T1000 (cell line): Measurements from ENCODE around the gene CENPE.

Experiments used
- DNase-seq: peaks from one replicate; lab custom pipeline; 2025; ENCODE audit warnings: mixed read lengths; lab: John Stamatoyannopoulos, UW

CENPE gene

DNA sequence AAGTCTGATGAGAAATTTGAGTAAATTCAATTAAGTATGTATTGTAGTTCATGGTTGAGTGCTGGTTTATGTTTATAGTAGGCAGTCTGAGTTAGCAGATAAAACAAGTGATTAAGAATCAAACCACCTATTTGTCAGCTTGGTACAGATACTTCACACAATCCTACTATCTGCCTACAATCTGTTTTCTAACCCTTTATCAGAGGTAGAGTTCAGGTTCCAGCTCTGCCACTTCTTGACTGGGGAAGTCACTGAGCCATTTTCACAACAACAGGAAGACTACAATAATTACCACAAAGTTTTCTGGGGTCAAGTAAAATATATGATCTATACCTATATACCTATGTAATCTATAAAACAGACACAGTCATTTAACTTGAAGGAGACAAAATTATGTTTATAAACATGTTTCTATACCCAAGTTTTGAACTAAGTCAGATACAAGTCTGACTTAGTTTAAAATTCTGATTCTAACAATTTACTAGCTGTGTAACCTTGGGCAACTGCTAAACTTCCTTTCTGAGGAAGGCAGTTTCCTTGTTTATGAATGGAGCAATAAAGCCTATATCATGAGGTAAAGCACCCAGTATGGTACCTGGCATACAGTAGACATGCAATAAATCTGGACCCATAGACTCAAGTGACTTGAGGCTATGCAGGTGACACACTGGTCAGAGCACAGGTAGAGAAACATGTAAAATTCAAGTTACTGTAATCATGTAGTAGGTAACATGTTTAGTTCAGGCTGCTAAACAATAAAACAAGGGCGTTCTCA, 61.3 kb downstream of the CENPE start:
- no peak for DNase-seq

DNA sequence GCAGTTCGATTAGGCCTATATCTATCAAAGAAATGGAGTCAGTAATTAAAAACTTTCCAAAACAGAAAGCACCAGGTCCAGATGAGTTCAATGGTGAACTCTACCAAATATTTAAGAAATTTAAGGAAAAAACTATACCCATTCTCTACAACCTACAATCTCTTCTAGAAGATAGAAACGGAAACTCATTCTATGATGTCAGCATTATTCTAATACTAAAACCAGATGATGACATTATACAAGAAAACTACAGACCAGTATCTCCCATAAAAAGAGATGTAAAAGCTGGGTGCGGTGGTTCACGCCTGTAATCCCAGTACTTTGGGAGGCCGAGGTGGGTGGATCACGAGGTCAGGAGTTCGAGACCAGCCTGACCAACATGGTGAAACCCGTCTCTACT, 69.0 kb downstream of the CENPE start:
- no peak for DNase-seq

DNA sequence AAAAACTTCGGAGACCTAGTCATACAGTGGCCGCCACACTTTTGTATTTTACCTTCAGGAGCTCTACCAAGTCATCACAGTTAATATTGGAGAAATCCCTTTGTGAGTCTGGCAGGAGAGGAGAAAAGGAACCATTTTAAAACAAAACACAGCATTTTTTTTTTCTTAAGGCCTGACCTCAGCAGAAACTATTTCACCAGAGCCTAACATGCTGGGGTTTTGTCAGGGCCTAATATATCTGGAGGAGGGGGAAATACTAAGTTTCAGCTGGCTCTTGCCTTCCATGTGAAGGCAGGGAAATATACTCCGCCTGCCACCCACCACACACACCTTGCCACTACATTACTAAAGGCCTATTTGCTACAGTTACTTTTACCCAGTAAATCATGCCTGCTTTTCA, 72.0 kb downstream of the CENPE start:
- DNase-seq = no peak

DNA sequence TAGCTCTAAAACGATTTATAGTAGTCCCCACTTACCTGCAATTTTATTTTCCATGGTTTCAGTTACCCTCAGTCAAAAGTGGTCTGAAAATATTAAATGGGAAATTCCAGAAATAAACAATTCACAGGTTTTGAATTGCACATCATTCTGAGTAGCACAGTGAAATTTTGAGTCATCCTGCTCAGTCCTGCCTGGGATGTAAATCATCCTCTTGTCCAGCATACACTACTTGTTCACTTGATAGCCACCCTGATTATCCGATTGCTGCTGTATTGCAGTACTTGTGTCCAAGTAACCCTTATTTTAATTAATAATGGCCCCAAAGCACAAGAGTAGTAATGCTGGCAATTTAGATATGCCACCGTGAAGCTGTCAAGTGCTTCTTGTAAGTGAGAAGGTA, 75.0 kb downstream of the CENPE start:
- DNase-seq = no peak

DNA sequence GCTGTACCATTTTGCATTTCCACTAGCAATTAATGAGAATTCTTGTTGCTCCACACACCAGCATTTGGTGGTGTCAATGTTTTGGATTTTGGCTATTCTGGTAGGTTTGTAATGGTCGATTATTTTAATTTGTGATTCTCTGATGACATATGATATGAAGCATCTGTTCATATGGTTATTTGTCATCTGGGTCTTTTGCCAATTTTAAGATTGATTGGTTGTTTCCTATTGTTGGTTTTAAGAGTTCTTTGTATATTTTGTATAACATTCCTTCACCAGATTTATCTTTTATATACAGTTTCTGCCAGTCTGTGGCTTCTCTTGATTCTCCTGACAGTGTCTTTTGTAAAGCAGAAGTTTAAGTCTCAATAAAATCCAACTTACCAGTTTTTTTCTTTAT, 80.0 kb downstream of the CENPE start:
- no peak for DNase-seq

DNA sequence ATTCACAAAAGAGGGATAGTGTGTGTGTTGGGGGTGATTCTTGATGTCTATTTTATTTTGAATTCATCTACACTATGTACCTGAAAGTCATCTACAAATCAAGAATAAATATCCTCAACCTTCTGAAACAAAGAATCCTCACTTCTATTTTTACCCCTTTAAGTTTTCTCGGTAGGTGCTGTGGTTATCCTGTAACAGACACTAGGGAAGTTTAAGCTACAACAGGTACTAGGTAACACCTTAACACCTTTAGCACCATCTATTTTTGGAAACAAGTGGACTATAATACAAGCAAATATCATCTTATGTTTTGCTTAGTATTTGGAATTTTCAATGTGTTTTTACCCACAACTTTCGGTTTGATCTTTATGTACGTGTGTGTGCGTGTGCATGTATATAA, 86.5 kb downstream of the CENPE start:
- DNase-seq = no peak

DNA sequence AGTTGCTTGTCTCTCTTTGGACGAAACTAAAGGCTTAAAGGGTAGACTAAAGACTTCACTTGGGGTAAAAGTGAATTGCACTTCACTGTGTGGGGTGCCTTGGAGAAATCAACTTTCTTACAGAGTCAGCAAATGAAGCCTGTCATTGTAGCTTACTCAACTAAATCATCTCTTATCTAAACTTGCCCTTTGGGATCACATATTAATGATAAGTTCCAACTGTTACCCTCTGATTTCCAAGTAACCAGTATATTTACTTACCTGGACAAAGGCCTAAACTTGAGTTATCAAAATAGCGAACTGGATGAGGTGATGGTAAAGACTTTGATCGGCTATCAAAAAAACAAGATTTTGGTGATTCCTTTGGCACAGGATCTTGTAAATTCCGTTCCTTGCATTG, 89.6 kb downstream of the CENPE start:
- no peak for DNase-seq

DNA sequence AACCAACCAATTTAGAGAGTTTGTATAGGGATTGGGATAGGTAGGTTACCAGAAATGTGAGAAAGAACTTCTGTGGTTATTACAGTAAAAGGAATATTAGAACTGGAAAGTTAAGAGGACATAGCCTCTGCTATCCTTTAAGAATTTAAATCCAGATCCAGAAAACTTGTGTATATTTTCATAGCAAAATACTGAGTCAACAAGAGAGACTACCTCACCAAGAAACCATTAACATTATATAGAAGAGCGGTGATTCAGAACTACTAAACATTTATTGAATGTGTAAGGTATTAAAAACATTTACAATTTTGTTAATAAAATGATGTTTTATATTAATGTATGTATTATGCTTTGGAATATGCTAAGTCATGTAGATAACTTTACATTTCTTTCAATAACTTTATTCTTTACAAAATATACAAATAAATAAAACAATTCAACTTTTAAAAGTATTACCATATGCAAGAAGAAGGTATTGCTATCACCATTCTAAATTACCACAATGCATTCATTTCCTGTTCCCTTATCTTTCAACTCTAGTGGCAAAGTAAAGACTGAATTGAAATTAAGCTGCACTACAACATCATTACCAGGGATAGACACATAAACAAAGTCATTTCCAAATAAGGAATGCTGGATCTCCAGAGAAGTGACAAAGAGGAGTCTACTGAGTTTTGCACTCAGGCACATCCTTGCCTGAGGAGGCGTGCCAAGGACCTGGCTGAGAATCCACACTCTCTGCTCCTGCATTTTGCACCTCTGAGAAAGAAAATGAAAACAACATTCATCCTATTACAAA, 92.4 kb downstream of the CENPE start:
- DNase-seq = no peak

DNA sequence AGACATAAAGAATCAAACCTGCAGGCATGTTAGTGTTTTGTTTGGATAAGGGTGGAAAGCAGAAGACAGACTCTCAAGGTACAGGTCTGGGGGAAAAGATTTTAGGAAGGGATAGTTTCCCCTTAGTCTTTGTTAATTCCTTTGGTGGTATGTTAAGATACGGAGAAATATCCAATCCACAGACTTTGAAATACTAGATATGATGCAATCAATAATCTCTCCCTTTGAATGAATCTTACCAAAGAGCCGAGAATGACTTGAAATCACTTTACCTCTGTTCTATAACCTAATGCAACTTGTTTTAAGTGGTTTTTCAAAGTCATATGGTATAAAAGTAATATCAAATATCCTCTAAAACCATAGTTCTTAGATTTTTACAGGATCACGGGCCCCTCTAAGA, 93.3 kb downstream of the CENPE start:
- DNase-seq = no peak

DNA sequence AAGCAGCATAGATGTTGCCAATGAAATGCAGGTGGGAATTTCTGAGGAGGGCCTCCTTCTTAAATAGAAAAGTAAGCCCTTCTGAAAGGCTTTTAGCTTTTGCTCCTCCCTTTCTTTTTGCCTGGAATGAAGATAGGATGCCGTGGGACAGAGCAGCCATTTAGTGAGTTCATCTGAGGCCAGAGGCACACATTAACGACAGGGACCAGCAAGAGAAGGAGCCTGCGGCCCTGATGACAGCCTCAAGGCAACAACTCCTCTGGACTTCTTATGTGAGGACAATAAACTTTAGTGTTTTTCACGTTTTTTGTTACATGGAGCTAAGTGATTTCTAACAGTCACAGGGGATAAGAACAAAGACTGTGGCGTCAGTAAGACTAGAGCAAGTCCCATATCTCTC, 97.5 kb downstream of the CENPE start:
- no peak for DNase-seq

DNA sequence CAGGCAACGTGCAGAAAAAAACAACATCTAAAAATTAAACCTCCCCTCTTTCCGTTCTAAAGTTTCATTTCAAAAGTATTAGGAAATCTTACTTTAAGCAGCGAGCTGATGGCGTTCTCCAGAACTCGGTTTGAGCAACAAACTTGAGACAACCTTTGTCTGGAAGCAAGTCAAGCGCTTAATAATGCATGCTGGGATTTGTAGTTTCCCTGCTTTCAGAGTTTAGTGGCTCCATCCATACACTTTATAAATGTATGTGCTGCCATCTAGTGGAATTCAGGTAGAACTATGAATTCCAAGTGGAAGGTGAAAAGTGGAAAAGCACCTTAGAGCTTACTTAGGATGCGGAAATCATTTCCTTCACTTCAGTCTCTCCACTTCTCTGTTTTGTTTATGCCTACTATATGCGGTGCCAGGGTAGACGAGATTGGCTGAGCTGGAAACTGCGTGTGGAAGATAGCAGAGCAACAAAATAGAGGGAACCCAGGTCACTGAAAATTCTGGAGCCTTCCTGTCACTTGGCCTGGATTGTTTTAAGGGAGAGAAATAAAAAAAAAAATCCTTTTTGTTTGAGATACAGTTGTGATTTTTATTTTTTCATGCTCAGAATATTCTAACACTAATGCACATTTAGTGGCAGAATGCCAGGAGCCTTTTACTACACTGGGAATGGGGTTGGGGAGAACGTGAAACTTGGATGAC, 98.3 kb downstream of the CENPE start, which contains the start of gene BDH2:
TSS of gene BDH2 (minus strand) at position 144 of the 702 bp plus-strand sequence. CDS start 3,580 bp downstream, outside the sequence.
- DNase-seq = peak; percentile 32

DNA sequence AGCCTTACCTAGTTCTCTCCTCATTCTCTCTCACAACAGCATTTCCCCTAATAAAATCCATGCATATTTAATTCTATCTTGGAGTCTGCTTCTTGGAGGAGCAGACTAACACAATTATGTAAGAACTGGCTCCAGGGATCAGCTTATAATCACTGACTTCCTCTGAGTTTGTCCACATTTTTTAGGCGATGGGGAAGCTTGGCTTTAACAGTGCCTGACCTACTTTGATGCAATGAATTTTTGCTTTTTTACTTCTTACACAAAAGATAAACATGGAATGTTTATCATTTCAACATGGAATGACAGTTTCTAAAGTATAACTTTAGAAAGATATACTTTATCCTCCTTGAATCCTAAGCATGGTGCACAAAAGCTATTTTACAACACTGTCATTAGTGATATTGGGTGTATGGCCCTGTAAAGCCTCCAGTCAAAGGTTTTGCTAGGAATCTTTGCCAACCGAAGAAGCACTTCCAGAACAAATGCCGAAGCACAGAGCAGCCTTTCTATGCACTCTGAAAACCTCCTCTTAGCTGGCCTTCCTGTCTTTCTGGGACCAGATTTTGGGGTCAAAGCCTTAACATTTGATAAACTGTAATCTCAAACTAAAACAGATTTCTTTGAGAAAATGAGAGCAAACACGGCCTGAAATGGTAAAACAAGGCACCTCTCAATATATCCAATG, 99.2 kb downstream of the CENPE start:
- no peak for DNase-seq

DNA sequence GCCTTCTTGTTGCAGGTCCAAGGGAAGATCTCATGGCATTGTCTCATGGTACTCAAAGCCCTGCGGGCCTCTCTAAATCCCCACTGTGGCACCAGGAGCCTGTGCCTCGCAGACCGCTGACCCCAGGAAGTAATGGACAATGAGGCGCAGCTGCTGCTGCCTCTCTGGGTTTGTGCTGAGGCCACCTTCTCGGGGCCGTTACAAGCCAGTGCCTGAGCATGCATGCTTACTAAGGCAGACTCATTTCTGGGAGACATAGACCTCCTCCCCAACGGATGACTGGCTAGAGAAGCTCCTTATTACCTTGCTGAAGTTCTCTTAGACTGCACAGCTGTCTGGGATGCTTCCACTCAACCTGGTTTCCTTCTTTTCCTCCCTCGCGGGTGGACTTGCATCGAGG, 99.8 kb downstream of the CENPE start:
- DNase-seq = no peak

DNA sequence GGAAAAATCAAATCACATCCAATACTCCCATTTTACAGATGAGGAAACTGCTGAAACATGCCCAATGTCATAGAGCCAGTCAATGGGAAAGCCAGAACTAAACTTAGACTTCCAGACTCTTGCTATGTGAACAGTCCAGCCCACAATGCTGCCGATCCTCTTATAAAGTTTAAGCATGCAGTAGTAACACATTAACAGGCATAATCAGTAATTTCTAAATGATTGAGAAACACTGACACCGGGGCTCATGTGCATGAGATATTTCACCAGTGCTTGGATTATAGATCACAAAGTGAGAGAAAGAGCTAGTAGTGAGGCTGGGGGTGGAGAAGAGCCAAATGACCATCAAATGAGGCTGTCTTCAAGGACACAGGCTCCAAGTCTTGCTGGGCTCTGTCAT, 101.0 kb downstream of the CENPE start:
- DNase-seq = no peak

DNA sequence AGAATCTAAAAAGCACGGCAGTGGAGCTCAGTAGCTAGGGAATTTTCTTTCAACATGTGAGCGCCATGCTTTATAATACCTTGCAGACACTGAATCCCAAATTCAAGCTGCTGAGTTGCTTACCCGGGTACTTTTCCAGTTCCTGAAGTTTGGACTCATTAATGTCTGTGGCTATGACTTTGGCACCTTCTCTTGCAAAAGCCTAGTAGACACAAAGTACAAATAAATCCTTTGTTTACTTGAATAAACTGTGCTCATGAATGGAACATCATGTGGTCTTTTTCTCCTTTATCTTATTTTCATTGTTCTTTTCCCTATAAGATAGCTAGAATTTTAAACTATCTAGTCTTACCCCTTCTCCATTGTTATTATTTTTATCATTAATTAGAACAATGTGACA, 103.1 kb downstream of the CENPE start:
- no peak for DNase-seq

DNA sequence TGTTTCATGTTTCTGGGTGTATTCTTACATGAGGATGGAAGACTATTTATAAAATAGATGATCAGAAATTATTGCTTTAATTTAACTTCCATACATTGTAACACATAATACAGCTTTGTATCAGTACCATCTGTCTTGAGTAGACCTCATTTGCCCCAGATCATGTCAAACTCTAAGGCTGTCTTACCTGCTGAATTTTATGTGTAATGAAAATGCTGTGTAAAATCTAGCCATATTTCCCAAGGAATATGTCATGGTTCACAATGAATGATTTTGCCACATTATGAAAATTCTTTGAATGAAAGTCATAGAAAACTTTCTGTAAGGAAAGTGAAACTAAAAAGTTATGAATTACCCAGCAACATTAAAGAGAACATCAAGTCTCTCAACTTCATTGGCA, 105.9 kb downstream of the CENPE start:
- DNase-seq = no peak

DNA sequence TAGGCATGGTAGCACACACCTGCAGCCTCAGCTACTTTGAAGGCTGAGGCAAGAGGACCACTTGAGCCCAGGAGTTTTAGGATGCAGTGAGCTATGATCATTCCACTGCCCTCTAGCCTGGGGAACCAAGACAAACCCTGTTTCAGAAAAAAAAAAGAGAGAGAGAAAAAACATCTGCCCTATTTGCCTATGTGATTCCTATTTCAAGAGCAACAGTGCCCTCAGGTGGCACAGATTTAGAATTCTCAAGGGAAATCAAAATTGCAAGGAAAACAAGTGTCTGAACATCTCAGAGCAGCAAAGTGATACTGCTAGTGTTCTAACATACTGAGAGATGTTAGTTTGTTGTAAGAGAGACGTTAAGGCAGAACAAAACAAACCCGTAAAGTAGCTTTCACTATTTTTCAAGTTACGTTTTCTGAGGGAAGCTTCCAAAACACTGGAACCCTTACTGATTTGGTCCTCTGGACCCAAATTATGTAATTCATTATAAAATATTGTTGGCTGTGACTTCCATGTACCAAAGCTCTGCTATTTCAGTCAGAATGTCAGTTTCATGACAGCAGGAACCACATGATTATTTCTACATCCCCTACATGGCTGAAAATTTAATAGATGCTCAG, 106.4 kb downstream of the CENPE start:
- peak; percentile 12 for DNase-seq

DNA sequence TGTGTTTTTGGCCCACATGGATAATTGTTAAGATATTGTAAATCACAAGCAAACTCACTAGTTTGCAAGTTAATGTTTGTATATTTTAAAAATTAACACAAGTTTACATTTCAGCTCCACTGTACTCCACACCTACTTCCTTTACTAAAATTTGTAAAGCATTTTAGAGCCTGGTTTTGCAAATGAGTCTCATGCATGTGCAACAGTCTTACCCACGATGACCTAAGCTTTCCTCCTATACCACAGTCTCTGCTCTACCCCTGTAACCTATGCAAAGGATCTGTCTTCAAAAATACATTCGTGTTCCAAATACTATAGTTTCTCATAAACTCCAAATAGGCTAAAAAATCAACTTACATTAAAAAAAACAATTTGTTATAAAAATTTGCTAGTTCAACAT, 108.7 kb downstream of the CENPE start:
- no peak for DNase-seq

DNA sequence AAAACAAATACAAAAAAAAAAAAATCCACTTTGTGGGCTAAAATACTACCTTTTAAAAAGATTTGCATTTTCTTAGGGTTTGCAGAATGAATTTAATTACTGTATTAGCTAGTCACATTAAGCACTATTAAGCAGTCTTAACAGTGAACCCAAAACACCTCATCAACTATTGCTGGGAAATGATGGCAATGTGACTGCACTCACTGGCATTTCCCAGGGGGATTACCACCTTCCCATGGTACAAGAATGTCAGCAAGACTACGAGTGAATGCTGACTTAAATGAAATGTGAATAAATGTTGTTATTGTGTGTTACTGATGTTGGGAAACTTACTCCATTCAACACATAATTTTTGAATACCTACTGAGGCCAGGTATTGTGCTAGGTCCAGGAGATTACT, 111.6 kb downstream of the CENPE start:
- DNase-seq = no peak

DNA sequence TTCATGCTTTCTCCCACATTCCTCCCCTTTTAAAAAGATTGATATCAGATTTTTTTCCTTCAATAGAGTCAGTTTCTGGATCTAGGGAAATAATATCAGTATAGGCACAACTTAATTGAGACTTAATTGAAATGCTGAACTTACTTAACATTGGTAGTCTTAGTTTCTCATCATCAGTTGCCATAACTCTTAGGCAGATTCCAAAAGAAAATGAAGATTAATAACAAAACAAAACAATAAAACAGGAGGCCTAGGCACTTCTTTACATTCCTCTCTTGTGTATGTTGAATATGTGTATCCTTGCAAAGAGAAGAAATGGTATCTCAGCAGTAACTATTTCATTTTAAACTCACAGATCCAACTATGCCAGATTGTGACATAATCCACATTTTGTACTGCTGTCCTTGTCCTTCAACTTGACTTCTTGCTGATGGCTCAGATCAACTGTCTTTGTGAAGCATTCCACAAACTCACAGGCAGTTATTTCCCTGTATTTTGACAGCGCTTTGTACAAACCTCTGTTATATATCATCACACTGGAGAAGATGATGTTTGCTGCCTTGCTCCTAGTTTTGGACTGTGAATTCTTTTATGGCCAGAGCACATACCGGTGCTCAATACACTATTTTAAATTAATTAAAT, 112.5 kb downstream of the CENPE start:
- DNase-seq = no peak

DNA sequence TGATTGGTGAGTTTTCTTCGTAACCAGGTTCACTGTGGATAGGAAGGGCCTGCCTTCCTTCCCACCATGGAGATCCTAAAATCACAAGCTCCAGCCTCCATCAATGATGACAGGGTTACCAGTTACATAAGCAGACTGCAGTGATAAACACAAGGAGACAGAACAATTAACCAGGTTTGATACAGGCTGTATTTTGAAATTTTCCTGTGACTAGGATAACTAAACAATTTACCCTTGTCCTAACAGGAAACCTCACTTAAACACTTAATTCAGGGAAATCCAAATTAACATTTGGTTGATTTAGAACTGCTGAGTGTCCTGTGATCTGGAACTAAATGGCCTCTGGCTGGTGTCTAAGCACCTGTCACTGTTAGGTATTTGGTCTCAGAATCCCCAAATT, 118.5 kb downstream of the CENPE start:
- no peak for DNase-seq
